ENCODE data around the gene SOCS3. TPM values are rescaled to one million over a fixed set of nuclear protein-coding genes. Genes with fewer than 3 reads are reported as not detected.

SOCS3 gene
- total and polyA plus RNA-seq, 2 experiments from 2014 or later, result 33.3 to 59.0 TPM

GRCh38 chr17:78316867-78317789 is 42.7 kb downstream of the SOCS3 start:
- no peaks in the 10 kb centered on the region for H3K36me3 ChIP-seq
- peaks cover 2% of the 10 kb centered on the region for H3K27me3 ChIP-seq
- H3K4me3 ChIP-seq, result no peak overlapping the region
- H3K9me3 ChIP-seq (ENCODE audit: low read depth), result no peaks in the 10 kb centered on the region
- peaks cover 16% of the 10 kb centered on the region for H3K4me1 ChIP-seq (ENCODE audit: low read depth)
- no peak for TF ChIP-seq CTCF (IDR thresholded peaks at IDR 0.05; ENCODE audit: low read depth, low read length)
- no peak overlapping the region for H3K27ac ChIP-seq
- DNase-seq (ENCODE audit: low read depth in 1 of 2, low spot score in 1 of 2), result peak; percentile 42 to 44

GRCh38 chr17:78316115-78316866 is 43.6 kb downstream of the SOCS3 start:
- Histone ChIP-seq H3K27ac (peak overlapping the region; percentile 12), H3K9me3 (ENCODE audit: low read depth) (no peaks in the 10 kb centered on the region), H3K4me1 (ENCODE audit: low read depth) (peaks cover 16% of the 10 kb centered on the region), H3K36me3 (no peaks in the 10 kb centered on the region), H3K4me3 (no peak overlapping the region), H3K27me3 (peaks cover 2% of the 10 kb centered on the region)
- no peak for DNase-seq (ENCODE audit: low read depth in 1 of 2, low spot score in 1 of 2)
- TF ChIP-seq CTCF (IDR thresholded peaks at IDR 0.05; ENCODE audit: low read depth, low read length), result no peak

GRCh38 chr17:78315355-78316114 is 44.3 kb downstream of the SOCS3 start:
- TF ChIP-seq CTCF (IDR thresholded peaks at IDR 0.05; ENCODE audit: low read depth, low read length), result no peak
- Histone ChIP-seq H3K4me1 (ENCODE audit: low read depth) (peaks cover 16% of the 10 kb centered on the region), H3K27ac (no peak overlapping the region), H3K36me3 (no peaks in the 10 kb centered on the region), H3K9me3 (ENCODE audit: low read depth) (no peaks in the 10 kb centered on the region), H3K27me3 (peaks cover 2% of the 10 kb centered on the region), H3K4me3 (no peak overlapping the region)
- peak in 1 of 2 donors; percentile 94 for DNase-seq (ENCODE audit: low read depth in 1 of 2, low spot score in 1 of 2)

GRCh38 chr17:78314683-78315354 is 45.1 kb downstream of the SOCS3 start:
- Histone ChIP-seq H3K36me3 (no peaks in the 10 kb centered on the region), H3K4me1 (ENCODE audit: low read depth) (peaks cover 16% of the 10 kb centered on the region), H3K9me3 (ENCODE audit: low read depth) (no peaks in the 10 kb centered on the region), H3K27me3 (peaks cover 2% of the 10 kb centered on the region), H3K4me3 (no peak overlapping the region), H3K27ac (no peak overlapping the region)
- DNase-seq (ENCODE audit: low read depth in 1 of 2, low spot score in 1 of 2), result no peak
- no peak for TF ChIP-seq CTCF (IDR thresholded peaks at IDR 0.05; ENCODE audit: low read depth, low read length)
